Ecto neural progenitor cell (in vitro differentiated cells): ENCODE results near the gene KLF5.

Experiments used
- DNase-seq: peaks from one replicate; pipeline ENCODE4 v3.0.0-alpha.2; 2018; ENCODE audit warnings: low spot score

The KLF5 gene

DNA sequence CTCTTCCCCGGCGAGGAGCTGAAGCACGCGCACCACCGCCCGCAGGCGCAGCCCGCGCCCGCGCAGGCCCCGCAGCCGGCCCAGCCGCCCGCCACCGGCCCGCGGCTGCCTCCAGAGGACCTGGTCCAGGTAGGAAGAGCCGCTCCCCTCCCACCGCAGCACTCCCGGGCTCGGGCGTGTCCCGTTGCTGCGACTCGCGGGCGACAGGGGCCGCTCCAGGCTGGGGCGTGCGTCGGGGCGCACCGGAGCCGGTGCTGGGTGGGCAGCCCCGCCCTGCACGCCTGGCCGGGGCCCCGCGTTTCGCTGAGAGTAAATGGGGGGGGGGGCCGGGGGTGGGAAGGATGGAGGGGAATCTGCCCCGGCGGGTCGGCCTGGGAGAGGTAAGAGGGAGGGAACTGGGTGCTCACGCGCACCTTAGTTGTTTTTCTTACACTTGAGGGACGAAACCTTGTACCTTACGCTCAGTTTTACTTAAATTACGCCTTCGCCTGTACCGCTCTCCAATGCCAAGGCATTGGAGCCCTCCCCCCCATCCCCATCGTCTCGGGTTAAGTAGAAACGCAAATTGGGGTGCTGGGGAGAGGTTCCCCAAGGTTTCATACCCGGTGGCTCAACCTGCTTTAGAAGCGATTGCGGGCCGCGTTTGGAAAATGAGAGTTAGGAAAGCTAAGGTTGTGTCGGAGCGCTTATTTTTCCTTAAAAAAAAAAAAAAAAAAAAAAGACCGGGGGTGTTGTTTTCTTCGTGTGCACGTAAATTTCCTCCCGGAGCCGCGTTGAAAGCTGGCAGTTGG lies 850 bp downstream of the KLF5 start:
- peak; percentile 81 for DNase-seq

DNA sequence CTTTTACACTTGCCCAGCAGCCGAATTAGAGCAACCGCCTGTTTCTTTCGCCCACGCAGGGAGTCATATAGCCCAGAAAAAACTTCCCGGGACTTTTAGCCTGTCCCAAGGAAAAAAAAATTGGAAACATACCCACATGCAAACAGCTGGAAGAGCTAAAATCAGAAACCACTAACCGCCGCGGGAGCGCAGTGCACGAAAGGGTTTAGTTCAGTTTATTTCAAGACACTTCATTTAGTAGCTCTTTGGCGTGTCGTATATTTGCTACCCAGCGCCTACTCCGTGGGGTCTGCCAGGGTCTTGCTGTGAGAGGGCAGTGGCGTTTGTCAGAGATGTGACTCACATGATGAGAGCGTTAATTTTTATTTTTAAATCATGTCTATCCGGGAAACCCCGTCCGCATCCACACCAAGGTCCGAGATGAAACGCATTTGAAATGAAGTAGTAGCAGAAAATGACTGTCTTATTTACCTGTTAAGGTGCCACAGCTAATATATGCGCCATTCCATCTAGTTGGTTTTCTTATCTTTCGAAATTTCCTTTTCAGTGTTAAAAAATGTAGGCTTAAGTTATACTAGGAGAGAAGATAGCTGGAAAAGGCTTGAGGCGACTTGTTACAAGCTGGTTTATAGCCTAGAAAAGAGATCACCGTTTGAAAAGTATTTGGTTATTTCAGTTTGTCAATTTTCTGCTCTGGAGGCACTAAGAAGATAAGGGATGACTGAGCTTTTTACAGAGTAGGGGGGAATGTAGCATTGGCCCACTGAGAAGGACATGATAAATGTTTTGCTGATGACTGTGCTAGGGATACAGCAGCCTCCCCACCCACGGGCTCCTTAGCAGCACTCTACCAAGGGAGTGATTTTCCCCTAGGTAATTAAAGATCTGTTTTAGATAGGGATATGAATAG lies 1.7 kb downstream of the KLF5 start:
- no peak for DNase-seq

DNA sequence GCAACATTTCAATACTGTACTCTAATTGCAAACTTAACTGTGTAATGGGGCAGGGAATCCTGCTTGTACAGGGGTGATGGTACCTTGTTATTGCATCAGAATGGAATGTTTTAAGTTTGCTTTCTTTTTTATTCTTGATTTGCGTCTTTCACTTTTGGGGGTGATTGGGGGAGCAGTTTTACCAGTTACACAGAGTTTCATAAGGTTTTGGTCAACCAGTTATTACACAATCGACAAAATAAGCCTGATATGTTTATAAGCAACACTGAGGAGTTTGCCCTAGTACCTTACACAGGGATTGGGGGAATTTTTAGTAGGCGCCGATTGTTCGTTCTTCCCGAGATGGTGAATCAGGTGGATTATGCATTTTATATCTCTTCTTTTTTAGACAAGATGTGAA lies 2.7 kb downstream of the KLF5 start:
- no peak for DNase-seq

DNA sequence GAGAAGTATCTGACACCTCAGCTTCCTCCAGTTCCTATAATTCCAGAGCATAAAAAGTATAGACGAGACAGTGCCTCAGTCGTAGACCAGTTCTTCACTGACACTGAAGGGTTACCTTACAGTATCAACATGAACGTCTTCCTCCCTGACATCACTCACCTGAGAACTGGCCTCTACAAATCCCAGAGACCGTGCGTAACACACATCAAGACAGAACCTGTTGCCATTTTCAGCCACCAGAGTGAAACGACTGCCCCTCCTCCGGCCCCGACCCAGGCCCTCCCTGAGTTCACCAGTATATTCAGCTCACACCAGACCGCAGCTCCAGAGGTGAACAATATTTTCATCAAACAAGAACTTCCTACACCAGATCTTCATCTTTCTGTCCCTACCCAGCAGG lies 3.1 kb downstream of the KLF5 start:
- DNase-seq: no peak

DNA sequence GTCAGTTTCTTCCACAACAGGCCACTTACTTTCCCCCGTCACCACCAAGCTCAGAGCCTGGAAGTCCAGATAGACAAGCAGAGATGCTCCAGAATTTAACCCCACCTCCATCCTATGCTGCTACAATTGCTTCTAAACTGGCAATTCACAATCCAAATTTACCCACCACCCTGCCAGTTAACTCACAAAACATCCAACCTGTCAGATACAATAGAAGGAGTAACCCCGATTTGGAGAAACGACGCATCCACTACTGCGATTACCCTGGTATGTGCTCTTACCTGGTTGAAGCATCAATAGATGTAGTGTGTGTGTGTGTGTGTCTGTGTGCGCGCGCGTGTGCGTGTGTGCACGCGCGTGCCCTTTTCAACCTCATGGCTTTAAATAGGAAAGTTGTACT lies 3.7 kb downstream of the KLF5 start:
- no peak for DNase-seq

DNA sequence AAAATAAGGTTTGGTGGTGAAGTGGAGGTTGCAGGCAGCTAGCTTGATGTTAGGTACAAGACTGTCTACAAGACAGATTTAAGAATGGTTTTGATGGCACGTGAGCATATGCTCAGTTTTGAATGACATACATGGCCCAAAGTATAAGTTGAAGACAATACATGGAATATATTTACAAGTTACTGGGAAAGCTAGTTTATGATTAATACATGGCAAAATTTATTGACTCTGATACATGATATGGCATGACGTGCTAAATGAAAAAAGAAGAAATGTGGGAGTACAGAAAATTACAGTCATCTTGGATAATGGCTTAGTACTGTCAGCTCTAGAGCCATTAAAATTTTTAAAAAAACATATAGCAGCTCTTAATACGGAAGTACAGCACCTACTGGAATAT lies 4.4 kb downstream of the KLF5 start:
- DNase-seq: no peak

DNA sequence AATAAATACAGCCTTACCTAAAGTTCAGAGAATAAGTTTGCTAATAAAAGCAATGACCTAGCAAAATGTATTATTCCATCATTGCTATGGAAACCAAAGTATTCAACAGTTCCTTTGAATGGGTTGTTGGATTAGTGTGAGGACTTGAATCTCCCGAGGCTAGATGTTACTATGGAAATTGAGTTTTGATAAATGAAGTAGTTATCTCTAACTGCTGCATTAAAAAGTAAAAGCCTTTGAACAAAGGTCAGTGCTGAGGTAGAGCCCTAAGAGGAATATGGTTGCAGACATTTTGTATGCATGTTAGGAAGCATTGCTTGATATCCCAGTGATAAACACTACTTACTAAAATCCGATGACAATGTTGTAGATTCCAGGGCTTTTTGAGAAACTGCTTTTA lies 6.2 kb downstream of the KLF5 start:
- no peak for DNase-seq

DNA sequence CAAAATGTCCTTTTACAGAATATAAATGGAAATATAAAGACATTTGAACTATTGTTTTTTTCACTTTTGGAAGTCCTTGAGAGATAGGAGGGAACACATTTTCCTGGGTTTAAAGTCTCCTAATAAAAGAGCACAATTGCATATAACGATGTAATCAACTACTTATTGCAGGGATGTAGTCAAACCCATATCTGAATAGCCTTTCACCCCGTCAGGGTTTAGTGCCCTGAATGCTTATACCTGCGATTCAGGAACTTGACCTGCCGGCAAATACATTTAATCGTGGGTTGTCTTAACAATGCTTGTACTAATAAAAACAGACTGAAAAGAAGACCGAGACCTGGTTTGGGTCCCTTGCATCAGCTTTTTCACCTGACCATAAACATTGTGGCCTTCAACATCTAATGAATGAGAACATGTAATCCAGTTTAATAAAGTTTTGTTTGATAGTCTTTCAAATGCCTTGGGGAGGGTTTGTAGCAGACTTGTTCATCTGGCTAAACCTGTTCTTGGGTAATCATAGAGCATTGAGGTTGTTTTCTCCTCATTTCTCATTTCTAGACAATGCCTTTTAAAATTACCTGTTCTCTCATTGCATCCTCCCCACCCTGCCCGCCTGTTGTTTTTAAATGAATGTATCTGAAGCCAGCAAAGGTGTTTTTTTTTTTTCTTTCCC lies 7.0 kb downstream of the KLF5 start:
- DNase-seq: no peak

DNA sequence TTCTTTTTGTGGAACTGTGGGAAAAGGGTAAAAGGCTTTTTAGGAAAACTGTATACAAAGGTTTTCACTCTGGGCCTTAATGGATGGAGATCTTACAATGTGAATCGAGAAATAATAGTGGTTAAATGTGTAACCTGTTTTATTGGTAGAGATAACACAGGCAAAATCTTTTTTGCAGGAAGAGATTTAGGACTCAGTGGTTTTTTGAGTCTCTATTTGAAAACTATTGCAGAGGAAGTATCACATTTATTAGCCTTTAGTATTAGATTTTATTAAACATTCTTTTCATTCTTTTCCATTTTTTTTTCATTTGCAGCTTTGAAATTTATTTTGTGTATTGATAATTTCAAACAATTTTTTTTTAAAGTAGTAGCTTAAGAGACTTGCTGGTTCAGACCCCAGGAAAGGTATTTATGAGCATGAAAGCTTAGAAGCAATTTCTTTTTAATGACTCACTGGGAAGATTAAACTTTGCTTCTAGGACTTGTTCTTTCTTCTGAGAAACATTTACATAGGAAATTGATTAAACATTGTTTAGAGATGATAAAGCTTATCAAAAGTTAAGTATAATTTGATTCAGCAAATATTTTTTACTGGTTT lies 10.5 kb downstream of the KLF5 start:
- no peak for DNase-seq

DNA sequence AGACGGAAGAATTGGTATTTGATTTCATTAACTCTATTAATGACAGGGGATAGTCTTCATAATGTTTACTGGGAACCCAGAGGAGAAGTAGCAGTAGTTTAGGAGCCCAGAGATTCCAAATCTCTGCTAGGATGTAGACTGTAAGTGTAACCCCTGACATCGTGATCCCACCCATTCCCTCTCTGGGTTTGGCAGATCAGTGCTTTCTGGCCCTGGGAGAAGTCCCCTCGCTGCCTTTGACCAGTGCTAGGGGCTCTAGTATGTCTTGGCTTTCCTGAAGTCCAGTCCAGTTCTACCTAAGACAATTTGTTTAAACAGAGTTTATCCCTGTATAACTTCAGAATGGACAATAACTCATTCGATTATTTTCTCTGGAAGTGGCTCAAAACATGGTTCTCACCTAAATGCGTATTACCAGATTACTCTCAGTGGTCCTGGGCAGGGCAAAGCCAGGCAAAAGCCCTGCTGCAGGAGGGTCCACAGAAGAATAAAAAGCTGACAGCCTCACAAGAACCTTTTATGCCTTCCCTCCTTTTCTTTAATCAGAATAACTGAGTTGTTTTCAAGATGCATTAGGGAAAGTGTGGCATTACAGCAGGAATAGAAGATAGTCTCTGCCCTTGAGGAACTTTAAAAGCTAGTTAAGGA lies 11.8 kb downstream of the KLF5 start:
- DNase-seq: no peak

DNA sequence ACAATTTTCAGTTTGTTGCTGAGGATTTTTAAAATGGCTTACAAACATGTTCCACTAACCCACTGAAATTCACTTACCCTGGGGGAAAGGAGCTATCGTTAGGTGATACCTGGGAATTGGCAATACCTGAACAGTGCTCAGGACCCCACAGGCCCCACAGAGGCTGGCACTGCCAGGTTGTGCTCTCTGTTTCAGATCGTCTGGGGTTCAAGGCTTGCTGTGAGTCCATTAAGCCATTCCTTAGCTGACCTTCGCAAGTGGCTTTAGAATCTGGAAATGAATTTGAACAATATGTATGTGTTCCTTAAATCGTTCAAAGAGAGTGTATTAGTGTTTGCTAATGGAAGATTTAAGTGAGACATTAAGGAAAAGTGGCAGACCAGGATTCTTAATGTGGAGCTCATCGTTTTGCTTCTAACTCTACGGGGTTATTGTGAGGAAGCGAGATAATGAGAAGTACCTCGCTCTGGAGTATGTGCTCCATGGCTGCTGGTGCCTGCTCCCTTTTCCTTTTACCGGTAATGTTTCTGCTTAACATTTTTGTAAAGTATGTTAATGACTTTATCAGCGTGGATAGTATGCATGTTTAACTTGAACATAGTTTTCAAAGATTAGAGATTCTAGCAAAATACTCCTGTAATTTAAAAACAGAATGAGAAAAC lies 13.6 kb downstream of the KLF5 start:
- DNase-seq: no peak

DNA sequence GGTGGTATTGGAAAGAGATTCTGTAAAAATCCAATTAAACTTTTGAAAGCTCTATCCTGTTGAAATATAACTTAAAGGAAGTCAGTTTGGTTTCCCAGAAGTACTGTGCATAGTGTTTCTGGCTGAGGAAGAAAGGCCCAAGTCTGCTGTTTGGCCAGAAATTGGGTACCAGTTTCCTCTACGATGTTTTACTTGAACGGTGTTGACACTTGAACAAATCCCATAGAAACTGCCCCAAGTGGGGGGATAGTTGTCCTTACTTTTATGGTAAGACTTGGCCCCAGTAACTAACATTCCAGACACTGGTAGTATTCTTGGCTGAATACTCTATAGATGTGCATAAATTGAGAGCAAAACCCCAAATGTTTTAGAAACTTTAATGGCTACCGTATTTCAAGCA lies 14.2 kb downstream of the KLF5 start:
- no peak for DNase-seq

DNA sequence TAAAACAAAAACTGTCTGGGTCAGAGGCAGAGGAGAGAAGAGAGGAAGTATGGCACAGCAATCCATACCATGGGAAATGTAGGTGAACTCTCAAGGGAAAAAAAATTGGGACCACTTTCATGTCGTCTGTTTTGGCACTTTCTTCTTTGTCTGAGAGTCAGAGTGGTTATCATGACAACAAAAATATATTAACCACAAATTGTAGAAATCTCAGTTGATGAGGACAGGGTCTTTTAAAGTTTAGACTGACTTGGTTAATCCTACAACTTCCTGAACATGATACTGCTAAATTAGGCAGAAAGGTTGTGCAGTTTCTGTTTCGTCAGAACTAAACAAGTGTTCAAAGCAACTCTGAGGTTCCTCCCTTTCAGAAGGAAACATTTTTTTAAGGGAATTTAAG lies 15.2 kb downstream of the KLF5 start:
- DNase-seq: no peak

DNA sequence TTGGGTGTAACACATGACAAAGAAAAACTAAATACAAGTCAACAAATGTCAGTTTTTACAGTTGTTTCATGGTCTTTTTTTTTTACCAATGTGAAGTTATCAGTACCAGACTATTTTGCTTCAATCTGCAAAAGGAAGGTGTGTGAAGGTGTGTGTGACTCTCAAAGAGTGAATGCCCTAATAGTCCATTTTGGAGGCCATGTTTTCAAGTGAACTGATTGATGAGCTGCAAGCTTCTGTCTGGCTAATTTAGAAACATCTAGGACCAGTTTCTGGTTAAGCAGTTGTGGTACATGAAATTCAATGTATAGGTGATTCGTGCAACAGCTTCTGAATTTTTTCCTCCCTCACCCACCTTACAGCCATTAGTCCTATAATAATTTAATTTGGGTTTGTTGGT lies 16.1 kb downstream of the KLF5 start:
- DNase-seq: no peak

DNA sequence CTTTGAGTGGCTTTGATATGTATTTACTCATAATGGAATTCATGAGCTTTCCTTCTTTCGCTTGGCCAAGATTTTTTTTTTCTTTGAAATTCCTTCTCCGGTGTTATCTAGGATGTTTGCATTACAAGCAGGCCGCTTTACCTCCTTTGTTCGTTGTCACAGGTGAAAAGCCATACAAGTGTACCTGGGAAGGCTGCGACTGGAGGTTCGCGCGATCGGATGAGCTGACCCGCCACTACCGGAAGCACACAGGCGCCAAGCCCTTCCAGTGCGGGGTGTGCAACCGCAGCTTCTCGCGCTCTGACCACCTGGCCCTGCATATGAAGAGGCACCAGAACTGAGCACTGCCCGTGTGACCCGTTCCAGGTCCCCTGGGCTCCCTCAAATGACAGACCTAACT lies 16.7 kb downstream of the KLF5 start:
- no peak for DNase-seq

DNA sequence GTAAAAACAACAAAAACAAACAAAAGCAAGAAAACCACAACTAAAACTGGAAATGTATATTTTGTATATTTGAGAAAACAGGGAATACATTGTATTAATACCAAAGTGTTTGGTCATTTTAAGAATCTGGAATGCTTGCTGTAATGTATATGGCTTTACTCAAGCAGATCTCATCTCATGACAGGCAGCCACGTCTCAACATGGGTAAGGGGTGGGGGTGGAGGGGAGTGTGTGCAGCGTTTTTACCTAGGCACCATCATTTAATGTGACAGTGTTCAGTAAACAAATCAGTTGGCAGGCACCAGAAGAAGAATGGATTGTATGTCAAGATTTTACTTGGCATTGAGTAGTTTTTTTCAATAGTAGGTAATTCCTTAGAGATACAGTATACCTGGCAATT lies 17.1 kb downstream of the KLF5 start:
- no peak for DNase-seq

DNA sequence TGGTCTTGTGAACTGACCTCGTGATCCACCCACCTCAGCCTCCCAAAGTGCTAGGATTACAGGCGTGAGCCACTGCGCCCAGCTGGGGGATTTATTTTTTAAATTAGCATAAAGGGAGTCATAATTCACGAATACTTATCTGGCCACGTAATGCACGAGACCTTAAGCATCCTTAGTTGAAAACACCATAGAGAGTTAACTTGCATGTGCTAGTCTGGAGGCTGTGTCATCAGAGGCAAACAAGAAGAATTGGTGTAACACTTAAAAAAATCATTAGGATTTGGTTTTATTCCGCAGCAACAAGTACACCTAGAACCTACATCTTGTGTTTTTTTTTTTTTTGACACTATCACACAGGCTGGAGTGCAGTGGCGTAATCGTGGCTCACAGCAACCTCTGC lies 19.1 kb downstream of the KLF5 start:
- DNase-seq: no peak

DNA sequence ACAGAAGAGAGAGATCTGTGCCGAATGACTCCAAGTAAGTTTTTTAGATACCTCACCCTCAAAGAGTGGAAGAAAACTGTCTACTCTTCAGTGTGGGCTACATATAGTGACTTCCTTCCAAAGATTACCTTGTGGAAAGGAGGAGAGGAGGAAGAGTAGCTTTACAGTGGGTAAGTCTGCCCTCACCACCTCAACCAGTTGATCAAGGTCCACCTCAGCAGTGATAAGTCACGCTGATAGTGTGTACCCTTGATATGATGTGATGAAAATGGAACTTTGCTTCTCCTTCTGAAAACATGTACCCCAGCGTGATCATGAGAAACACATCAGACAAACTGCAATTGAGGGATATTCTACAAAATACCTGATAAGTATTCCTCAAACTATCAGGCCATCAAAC lies 20.6 kb downstream of the KLF5 start:
- no peak for DNase-seq

DNA sequence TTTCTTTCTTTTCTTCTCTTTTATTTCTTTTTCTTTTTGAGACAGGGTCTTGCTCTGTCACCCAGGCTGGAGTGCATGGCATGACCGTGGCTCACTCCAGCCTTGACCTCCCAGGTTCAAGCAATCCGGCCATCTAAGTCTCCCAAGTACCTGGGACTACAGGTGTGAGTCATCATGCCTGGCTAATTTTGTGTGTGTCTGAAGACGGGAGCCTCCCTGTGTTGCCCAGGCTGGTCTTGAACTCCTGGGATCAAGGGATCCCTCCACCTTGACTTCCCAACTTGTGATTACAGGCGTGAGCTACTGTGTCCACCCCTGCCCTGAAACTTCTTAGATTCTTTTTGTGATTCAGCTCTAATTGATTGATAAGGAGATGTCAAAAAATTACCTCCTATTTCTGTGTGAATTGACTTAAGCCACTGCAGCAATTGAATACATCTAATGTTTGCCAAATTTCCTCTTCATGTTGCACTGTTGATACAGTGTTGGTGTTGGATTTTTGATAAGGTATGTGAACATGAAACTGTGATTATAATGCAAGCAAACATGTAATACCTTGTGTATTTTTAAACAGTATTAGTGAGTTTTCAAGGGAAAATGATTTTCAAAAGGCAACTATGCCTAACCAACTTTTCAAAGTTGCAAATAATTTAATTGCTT lies 22.6 kb downstream of the KLF5 start:
- DNase-seq: no peak

DNA sequence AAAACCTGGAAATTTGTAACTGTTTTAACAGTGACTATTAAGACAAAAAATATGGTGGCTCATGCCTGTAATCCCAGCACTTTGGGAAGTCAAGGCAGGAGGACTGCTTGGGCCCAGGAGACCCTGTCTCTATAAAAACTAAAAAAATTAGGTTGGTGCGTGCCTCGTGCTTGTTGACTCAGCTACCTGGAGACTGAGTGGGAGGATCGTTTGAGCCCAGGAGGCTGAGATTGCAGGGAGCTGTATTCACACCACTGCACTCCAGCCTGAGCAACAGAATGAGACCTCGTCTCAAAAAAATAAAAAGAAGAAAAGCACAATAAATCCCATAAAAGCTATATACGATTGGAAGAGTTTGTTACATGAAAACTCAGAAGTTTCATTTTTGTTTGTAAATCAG lies 23.7 kb downstream of the KLF5 start:
- no peak for DNase-seq

DNA sequence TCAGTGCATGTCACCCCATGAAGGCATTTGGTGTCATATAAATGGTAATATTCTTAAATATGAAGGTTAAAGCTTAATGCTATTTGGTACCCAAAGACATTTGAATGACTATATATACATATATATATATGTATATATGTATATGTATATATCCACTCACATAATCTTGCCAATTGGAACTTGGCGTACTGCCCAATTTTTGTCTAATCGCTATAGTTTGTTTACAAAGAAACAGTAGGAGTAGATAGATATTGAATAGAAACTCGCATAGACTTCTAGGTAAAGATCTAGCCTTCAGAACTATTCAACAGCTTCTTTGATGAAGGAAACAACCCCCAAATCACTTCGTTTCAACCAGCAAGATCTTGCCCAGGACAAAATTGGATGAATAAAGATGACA lies 24.1 kb downstream of the KLF5 start:
- no peak for DNase-seq
